NCI-H1694 (cell line): Measurements from ENCODE around the gene EXTL2.
"Not testable (repeated sequence)": the region's sequence is repeated elsewhere in the genome, so short reads cannot be mapped to it uniquely, and the experiment has no call there.

Experiments used
- DNase-seq: peaks from one replicate; lab custom pipeline; 2025; lab: John Stamatoyannopoulos, UW

Gene EXTL2

DNA sequence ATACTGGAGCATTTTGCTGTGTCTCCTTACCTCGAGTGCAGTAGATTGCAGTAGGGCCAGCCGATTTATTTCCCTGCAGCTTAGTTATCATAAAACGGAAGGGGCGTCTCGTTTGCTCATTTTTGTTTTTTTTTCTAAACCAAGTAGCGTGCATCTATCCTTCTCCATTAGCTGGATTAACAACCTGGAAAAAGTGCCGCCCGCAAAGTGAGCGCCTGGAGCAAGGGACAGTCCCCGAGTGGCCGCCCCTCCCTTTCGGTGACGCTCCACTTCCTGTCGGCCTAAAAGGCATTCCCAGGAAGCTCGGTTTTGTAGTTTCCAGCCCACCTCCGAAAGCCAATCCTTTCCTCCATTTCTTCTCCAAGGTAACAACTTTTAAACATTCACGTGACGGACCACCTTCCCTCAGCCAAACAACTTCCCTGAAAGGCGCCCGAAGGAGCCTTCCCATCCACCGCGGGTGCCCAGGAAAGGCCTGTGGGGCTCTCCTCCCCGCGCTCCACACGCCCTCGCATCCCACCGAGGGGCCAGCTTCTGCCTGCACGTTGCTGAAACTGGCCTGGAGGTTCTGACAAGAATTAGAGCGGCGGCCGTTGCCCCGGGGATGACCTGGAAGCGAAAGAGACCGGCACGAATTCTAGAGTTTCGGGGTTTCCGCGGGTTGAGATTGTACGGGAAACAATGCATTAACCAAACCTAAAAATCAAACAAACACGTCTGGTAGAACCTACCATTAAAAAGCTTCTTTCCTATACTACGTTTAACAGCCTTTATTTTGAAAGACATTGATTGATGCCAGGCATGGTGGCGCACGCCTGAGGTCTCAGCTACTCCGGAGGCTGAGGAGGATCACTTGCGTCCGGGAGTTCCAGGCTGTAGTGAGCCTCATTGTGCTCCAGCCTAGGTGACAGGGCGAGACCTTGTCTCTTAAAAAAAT is at the start of gene EXTL2:
Gene EXTL2, minus strand, starts transcription at position 240 of the 937 bp plus-strand sequence. CDS start 6,085 bp downstream, outside the sequence.
- DNase-seq: peak; percentile 95

GRCh38 chr1:100943533-100943932 is 48.9 kb upstream of the EXTL2 start:
- no peak for DNase-seq

- DNase-seq: no peak
Measured at GRCh38 chr1:100942304-100943046, 47.8 kb upstream of the EXTL2 start.

- DNase-seq: no peak
Measured at GRCh38 chr1:100941580-100942216, 47.1 kb upstream of the EXTL2 start.

GRCh38 chr1:100941098-100941527 is 46.5 kb upstream of the EXTL2 start:
- no peak for DNase-seq

- no peak for DNase-seq
Measured at GRCh38 chr1:100936194-100936967, 41.7 kb upstream of the EXTL2 start.

- DNase-seq: not testable (repeated sequence)
Measured at GRCh38 chr1:100933555-100933954, 38.9 kb upstream of the EXTL2 start.

GRCh38 chr1:100931716-100932115 is 37.1 kb upstream of the EXTL2 start:
- DNase-seq: no peak

DNA sequence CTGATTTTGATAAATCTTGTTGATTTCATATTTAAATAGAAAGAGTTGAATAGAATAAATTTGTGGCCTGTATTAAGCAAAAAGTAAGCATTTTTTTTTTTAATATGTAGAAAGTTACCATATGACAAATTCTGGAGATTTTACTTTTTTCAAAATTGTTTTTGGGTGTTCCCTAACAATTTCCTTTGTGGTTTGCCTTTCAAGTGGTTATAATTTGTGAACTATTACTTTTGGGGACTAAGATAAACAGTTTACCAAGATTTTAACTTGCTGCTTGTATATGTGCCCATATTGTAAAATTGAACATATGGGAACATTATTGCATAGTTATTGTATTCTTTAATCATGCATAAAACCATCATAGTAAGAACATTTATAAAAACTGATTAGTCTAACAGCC is 35.9 kb upstream of the EXTL2 start:
- no peak for DNase-seq

DNA sequence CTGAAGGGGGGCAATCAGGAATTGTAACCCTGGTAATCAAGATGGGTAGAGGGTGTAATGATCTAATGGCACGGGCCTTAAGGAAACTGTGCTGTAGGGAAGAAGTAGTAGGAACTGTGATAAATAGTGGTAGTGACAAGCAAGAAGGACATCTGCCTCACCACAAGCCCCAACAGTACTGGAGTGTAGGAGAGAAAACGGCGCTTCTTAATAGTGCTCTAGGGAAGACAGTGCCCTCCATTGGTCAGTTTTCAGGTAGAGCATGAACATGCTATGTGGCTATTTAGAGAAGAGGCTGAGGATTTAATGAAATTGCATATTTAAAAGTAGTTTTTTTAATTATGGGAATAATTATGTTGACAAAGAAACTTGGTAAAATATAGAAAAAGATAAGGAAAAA is 33.5 kb upstream of the EXTL2 start:
- DNase-seq: no peak

DNA sequence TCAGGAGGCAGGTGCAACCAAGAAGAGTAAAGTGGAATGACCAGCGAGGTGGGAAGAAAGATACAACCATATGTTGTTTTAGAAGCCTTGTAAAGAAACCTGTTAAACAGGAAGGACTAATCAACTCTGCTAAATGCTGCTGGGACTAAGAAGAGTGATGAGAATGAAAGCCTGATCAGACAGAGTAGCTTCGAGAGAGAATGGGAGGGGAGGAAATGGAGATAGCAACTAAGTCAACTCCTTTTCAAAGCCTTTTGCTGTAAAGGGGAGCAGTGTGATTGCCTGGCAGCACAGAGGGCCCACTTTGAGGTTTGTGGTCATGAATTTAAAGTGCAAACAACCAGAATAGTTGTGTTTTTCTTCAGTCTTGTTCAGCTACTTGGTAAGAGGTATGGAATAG is 32.6 kb upstream of the EXTL2 start:
- no peak for DNase-seq

DNA sequence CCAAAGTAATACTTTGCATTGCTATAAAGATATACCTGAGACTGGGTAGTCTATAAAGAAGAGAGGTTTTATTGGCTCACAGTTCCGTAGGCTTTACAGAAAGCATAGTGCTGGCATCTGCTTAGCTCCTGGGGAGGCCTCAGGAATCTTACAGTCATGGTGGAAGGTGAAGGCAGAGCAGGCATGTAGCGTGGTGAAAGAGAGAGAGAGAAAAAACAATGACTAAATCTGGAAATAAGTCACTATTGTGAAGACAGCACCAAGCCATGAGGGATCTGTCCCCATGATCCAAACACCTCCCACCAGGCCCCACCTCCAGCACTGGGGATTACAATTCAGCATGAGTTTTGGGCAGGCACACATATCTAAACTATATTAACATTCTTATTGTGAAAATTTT is 31.6 kb upstream of the EXTL2 start:
- DNase-seq: no peak

GRCh38 chr1:100924991-100925390 is 30.3 kb upstream of the EXTL2 start:
- DNase-seq: no peak

DNA sequence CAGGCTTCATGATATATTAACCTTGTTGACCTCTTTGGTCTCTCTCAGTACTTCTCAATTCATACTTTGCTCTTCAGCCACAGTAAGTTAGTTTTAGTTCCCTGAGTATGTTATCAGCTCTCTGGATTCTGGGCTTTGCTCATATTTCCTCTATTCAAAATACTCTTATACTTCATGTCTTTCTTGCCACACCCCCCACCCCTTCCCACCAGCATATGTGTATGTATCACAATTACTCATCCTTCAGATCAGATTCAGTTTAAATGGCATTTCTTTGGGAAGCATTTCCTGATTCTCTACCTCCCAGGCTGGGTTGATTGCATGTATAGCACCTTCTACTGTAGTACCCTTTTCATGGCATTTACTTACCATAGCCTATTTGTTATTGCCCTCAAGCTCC is 29.6 kb upstream of the EXTL2 start:
- no peak for DNase-seq

DNA sequence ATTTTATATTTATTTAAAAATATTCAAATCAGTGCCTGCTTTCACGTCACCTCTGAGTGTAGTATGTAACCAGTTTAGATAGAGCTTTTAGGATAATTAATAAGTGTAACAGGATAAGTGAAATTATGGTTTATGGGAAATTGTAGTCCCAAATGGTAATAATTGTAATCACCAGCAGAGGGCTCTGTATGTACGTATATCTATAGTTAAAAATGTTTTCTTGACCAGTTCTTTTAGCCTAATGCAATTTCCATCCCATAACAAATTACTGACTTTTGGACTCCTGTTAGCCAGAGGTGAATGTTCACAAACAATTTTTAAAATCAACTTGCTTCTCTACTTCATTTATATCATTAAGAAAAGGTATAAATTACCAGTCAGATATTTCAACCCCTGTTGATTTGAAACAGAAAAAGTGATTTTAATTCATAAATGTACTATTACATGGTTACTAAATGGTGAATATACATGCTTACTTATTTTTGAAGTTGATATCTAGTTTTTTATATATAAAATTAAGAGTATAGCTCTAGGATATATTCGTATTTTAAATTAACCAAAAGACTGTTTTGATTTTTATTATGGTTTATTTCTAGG is 26.6 kb upstream of the EXTL2 start:
- peak; percentile 52 for DNase-seq

GRCh38 chr1:100912019-100912418 is 17.4 kb upstream of the EXTL2 start:
- DNase-seq: no peak

- DNase-seq: no peak
Measured at GRCh38 chr1:100909018-100909417, 14.4 kb upstream of the EXTL2 start.

GRCh38 chr1:100907887-100908286 is 13.2 kb upstream of the EXTL2 start:
- no peak for DNase-seq

DNA sequence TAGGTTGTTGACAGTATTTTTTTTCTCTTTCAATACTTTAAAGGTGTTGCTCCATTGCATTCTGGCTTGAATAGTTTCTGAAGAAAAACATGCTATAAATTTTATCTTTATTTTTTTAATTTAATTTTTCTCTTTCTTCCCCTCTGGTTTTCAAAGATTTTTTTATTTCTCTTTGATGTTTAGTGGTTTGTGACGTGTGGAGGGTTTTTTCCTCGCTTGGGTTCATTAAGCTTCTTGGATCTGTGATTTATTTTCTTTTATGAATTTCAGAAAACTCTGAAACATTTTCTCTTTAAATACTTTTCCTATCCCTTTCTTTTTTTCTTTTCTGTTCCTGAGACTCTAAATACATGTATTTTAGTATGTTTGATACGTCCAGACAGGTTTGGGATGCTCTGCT is 10.5 kb upstream of the EXTL2 start:
- DNase-seq: no peak

GRCh38 chr1:100904528-100904927 is 9.9 kb upstream of the EXTL2 start:
- DNase-seq: no peak

DNA sequence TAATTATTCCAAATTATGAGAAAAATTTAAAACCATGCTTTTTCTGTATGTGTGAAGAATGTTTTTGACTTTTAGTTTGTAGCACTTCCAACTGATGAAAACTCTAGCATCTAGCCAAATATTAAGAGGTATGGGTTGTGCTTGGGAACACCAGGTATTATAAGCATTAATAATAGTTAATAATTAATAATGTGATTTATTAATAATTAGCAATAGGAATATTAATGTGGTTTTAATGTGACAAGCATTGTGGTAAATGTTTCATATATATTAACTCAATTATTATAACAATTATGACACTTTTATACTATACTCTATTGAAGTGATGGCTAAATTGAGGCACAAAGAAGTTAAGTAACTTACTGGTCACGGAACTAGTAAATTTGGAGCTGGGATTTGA is 9.1 kb upstream of the EXTL2 start:
- no peak for DNase-seq
